T-helper 2 cell treated with Interferon-gamma antibody and Interleukin-4, amounts not matched to agents 100 ng/mL and 5 ng/mL, for 36 hours (primary cell): ENCODE data around the gene FCRL2. TPM values are rescaled to one million over a fixed set of nuclear protein-coding genes. Genes with fewer than 3 reads are reported as not detected.

Experiments
- intact Hi-C: fragments of 100-400 bp; cut with micrococcal nuclease; formaldehyde crosslinking; loops from one replicate; pipeline ENCODE4 v1.15.1; 2023
- total RNA-seq: library from RNA; stranded (reverse); gene quantifications from 2 replicates; pipeline ENCODE4 v1.2.3, GENCODE V29; 2022

The FCRL2 gene, protein sequence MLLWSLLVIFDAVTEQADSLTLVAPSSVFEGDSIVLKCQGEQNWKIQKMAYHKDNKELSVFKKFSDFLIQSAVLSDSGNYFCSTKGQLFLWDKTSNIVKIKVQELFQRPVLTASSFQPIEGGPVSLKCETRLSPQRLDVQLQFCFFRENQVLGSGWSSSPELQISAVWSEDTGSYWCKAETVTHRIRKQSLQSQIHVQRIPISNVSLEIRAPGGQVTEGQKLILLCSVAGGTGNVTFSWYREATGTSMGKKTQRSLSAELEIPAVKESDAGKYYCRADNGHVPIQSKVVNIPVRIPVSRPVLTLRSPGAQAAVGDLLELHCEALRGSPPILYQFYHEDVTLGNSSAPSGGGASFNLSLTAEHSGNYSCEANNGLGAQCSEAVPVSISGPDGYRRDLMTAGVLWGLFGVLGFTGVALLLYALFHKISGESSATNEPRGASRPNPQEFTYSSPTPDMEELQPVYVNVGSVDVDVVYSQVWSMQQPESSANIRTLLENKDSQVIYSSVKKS
- not detected in 2 replicates for total RNA-seq

DNA sequence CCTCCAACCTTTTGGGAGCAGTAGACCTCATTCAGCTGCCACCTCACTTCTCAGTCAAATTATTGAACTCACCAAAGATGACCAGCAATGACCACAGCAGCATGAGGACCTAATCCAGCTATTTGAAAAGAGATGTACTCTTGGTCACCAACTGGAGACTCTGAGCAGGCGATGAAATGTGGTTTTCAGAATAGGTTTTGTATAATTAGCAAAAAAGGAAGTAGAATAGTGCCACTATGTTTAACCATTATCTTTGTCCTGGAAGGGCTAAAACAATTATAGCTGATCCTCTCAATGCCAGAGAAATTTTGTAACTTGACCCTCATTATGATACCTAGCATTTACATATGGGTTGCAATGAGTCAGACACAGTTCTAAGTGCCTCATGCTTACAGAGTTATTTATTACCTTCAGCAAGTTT lies at the start of gene FCRL2:
Gene FCRL2 (minus strand): TSS at position 162 of the 421 bp plus-strand sequence. CDS start 59 bp downstream, at position 103.
- intact Hi-C loops, result no loop called here

DNA sequence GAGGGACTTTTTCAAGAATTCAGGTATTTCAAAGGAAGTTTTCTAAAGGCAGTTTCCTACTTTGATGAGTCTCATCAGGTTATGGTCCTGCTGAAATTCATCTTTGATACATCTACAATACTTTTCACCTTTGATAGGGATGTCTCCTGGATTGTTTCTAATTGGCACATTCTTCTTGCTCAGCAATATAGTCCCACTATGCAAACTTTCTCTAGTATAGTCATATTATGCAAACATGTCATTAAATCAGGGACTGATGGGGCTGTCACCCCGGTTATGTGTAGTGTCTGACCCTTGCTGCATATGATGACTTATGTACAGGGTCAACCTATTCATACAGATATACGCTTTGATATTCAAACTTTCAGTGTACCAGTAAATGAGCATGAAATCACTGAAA lies 43.4 kb upstream of the FCRL2 start:
- intact Hi-C loops, result no loop called here

DNA sequence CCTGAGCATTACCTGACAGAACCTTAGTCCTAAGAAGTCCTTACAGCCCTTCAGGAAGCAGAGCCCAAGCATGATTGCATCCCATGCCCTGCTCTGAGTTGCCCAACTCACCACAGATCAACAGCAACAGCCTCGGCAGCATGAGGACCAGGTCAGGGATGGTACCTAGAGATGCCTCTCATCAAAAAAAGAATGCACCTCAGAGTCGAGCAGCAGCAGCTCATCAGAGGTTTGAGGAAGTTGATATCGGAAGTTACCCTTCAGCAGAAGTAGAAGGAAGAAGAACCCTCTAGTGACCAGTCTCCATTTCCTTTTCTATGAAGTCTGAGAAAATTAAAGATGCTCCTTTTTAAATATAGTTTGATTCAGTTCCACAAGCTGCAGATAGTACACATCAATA lies 43.0 kb upstream of the FCRL2 start, which contains the start of gene FCRL1:
Gene FCRL1 (minus strand): TSS at position 225 of the 400 bp plus-strand sequence. CDS start 83 bp downstream, at position 142.
- intact Hi-C loops, result no loop called here

DNA sequence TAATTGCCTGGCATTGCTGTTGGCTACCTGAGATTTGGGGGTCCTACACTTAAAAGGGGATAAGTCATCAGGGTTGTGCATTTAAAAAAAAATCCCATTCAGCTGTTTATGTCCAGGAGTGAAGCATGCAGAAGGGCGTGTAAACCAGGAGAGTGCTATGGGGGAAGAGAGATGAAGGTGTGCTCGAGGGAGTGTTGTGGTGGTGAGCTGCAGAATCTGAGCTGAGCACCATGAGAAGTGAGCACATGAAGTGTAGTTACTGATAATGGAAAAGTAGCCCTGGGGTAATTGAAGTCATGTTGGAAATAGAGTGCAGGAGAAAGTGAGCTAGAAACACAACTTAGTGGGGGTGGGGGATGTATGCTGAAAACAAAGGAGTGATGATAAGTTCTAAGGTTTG lies 42.3 kb upstream of the FCRL2 start:
- intact Hi-C loops, result no loop called here

DNA sequence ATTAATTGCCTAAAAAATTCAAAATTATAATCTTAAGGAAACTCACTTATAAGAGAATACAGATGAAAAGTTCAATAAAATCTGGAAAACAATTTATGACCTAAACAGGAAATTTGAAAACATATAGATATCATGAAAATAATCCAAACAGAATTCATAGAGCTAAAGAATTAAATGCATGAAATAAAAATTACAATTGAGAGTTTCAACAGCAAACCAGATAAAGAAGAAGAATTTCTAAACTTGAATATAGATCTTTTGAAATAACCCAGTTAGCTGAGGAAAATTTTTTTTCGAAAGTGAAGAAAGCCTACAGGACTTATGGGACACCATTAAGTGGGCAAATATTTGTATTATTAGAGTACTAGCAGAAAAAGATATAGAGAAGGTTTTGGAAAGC lies 36.3 kb upstream of the FCRL2 start:
- intact Hi-C loops, result no loop called here

DNA sequence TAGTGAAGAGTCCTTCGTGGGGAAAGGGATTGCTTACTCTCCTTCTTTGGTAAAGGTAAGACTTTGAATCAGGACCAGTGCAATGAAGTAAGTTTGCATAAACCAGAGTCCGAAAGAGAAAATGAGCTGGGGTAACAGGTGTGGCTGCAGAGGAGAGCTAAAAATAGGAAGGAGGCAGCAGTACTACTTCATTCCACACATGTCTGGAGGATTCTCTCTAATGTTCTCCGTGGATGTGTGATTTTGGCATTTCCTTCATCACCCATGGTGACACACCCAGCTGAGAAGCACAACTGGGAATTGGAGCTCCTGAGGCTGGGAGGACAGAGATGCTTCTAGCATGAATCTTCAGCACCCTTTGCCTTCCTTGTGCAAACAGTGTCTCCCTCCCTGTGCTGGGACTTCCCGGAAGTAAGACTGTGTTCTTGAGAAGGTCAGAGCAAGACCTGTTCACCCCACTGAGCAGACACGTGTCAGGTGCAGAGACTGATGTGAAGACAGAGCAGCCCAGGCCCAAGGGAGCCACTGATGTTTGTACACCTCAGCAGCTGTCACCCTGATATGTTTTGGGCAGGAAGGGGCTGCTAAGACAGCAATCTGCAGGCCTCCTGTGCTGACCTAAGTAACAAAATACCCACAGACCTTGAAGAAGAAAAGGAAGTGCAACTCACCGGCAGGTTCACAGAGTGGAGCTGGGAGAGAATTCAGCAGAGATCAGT lies 29.7 kb upstream of the FCRL2 start:
- intact Hi-C loops, result no loop called here

DNA sequence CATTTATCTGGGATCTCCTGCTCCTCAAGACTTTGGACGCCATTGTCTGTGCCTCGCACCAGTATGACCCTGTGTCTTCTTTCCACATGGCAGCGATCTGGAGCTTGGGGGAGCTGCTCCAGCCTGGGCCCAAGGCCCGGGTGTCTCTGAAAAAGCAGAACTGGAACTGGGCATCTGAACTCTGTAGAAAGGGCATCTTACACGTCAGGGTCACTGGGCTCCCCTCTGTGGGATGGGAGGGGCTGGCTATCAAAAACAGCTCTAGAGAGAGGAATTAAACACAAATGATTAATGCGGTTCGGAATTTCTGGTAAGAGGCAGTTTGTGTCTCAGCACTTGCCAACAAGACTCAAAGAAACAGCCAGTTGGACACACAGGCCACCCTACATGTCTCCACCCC lies 26.9 kb upstream of the FCRL2 start:
- intact Hi-C loops, result no loop called here

DNA sequence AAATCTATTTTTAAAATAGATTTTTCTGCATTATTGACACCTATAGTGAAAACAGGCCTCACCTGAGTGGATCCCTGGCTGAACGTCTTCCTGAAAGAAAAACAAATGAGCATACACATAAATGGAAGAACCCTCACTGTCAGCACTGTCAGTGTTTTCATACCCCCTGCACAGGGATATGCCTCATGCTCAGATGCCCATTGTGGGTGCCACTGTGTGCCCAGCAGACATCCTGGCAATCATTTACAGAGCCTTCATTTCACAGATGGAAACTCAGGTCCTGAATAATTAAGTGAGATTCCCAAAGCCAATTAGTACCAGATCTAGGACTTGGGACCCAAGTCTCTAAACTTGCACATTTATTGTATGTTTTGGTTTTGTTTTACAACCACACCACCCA lies 23.1 kb upstream of the FCRL2 start:
- intact Hi-C loops, result no loop called here

DNA sequence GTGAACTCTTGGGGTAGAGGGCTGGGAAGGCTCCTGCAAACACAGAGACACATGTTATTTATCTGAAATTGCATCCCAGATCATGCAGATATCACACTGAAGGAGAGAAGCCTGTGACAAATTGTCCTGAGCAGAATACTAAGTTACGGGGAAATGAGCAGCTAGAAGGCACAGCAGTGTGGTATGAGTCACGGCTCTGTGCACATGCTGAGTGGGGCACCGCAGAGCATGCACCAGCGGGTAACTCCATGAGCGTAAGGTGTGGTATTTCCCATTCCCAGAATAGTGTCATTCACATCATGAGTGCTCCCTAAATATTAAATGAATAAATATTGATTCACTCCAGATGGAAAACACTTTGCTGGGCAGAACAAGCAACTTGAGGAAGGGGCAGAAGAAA lies 21.3 kb upstream of the FCRL2 start:
- intact Hi-C loops, result no loop called here

DNA sequence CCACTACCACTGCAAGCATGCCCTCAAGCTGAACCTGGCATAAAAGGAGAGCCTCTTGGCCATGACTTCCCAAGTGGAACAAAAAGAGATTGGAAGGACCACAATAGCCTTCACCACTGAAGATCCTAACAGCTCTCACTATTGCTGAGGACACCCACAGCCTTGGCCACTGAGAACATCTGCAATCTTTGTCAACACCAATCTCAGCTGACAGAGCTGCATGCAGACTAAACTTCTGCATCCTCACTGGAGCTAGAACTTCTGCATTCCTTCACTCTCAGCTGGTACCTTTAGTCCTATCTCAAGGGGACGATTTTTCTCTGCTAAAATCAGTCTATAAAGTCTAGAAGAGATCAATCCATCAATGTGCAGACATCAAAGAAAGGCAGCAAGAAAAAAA lies 8.3 kb upstream of the FCRL2 start:
- intact Hi-C loops, result no loop called here

DNA sequence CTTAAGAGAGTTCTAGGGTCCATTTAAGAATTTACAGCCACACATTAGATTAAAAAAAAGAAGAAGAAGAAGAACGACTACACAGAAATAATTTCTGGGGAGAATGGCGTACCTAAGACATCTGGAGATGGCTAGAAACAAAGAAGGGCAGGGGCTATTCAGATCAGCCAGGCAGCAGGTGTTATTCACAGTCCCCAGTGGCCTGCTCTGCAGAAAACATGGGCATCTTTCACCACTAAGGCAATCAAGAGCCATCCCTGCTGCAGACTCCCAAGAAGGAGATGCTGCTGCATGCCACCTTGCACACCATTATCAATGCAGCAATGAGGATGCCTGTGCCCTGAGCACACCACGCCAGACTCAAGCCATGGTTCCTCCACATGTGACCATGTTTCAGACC lies 7.9 kb upstream of the FCRL2 start:
- intact Hi-C loops, result no loop called here

DNA sequence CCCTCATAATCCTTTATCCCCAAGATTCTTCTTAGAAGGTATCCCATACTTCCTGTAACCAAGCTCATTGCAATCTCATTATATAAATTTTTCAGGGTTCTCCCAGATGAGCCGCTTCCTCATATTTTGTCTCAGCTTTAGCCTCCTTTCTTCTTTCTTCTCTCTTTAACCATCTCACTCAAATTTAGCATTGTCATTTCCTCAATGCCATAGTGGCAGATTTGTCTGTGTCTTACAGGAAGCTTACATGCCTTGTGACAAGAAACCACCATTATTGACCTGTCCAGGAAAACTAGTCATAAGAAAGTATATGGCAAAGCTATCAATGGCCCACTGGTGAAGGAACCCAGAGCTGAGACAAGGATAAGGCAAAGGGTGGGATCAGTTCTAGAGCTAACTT lies 6.0 kb upstream of the FCRL2 start:
- intact Hi-C loops, result no loop called here

DNA sequence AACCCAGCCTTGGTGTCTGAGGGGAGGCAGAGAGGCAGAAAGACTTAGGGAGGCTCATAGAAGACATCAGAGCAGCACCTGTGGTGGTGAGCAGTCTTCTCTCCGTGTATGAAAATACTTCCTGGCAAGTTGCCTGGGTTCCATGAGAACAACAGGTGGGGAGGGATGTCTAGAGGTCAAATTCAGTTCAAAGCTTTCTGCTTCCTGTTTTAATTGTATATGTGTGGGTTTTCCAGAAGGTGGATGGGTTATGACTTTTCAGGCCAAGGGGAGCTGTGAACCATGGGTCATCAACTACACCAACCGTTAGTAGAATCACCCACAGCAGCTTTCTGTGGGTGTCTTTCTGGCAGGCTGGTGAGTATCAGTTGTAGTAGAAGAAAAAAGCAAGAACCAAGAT lies 4.1 kb upstream of the FCRL2 start:
- intact Hi-C loops, result no loop called here

DNA sequence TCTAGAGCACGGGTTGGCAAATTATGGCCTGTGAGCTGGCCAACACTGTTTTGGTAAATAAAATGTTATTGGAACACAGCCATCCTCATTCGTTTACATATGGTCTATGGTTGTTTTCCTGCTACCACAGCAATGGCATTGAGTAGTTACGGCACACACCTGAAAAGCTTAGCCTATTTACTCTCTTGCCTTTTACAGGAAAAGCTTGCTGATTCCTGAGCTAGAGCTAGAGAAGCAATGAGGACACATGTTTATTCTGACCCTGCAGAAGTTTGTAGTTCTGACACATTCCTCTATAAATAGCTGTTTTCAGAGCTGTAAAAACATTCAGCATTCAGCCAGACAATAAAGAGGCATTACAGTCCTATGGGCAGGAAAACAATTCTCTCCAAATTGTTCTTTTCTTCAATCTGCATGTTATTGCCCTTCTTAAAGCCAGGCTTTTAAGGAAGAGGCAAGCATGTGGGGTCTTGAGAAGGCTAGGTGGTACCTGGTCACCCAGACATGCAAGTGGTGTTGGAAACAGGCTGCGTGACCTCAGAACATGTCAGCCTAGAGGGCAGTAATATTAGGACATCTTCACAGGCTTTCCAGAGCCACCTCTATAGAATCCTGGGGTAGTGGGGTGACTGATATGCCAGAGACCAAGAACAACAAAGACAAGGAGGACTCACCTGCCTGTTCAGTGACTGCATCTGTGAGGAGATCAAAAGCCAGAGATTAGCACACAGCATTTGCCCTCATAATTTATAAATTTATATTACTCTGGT lies 1.6 kb downstream of the FCRL2 start:
- intact Hi-C loops, result no loop called here

DNA sequence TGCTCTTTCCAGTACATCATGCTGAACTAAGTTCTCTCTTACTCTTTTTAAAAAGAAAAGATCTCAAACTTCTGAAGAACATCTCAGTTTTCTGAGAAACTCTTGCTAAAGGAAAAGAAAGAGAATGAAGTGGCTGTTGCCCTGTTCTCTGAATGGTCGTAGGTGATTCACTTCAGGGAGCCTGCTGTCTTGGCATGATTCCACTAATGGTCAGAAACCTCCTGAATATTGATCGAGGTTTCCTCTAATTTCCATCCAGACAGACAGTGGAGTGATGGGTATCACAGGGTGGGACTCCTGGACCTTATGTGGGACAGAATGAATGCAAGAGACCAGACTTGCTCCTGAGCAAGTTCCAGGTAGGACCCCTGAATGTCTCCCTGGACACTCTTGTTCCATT lies 2.5 kb downstream of the FCRL2 start:
- intact Hi-C loops, result no loop called here

DNA sequence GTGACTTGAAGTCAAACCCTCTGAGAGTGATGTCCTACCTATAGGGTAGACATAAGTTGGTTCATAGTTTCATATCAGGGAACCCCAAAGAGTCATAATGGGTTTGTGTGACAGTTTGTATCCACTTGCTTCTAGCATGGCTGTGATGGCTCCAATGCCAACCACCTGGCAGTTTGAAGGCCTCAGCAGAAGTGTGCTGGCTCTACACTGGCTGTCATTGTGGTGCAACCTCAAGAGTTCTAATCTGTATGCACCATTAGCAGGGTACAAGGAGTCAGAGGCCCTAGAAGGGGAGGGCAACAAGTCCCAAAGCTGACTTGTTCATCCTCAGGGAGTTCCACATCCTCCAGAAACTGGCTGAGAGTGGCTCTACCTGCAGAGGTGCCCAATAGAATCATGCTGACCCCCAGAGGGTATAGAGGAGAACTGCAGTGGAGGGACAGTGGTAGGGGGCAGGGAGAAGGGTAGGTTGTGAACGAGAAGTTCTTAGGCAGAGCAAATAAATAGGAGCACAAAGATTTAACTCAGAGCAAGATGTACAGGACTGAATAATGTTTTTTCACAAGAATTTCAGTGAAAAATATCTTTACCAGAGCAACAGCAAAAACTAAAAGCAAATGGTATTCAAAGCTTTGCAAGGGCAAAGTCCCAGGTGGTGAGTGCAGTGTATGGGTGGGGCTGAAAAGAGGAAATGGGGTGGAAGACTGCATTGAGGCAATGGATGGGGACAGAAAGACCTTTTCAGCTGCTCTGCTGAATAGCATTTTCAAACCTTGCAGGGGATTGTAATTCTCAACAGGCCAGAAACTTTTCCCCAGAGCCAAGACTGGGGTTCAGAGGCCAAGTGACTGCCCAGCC lies 3.2 kb downstream of the FCRL2 start:
- intact Hi-C loops, result no loop called here

DNA sequence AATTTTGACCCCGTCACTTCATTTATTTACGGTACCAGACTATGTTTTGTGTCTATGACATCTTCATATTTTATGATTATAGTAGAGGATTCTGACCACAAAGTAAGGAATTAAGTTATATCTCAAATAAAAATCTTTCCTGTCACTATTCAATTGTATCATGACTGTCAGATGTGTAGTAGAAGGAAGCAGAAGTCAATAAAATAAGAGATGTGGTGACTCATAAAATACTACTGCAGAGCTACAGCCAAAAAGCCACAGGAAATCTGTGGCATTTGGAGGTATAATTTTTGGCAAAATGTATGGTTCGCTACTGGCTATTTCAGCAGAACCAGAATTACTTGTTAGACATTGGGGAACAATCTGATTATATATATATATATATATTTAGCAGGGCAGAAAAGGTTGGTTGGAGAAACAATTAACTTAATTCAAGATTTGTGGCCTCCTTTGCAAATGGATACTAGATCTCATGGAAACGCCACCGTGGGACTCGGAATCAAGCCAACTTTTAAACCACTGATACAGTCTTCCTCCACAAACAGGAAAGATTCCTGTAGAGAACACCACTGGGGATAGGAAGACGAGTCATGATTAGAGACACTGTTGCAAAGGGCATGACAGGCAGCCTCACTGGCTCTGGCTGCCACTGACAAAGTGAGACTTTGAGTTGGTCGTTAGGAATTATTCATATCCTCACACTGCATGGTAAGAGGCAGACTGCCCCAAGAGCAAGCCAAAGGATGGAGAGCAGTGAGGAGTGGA lies 5.1 kb downstream of the FCRL2 start:
- intact Hi-C loops, result no loop called here

DNA sequence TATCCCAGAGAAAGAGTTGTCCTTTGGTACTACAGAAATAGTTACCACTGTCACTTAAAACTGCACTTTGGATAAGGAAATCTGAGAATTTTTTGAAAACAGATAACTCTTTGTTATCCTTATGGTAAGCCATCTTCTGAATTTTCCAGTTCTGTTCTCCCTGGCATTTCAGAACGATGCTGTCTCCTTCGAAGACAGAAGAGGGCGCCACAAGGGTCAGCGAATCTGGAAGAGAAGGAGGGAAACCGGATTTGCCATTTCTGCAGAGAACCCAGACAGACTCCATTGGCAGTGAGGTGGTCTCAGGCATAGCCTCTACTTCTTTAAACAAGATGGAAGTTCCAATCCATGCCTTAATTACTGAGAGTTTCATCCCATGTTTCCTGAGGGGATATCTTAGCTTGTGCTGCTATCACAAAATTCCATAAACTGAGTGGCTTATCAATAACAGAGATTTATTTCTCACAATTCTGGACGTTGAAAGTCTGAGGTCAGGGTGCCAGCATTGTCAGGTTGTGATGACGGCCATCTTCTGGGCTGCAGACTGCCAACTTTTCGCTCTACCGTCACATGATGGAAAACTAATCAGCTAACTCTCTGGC lies 6.4 kb downstream of the FCRL2 start:
- intact Hi-C loops, result no loop called here

DNA sequence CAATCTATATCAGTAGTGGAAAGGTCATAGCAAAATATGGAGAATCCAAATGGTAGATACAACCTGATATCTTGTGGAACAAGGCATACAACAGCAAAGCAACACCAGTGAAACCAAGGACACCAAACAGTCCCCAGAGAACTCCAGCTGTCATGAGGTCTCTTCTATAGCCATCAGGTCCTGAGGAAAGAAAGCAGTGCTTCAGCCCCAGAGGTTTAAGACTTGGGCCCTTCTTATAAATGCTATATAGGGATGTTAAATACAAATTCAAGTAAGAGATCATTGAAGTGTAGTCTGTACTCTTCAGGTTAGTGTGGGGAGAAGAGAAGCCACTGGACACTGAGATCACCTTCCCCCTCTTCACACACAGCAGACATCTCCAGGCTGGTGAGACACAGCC lies 10.1 kb downstream of the FCRL2 start:
- intact Hi-C loops, result no loop called here

DNA sequence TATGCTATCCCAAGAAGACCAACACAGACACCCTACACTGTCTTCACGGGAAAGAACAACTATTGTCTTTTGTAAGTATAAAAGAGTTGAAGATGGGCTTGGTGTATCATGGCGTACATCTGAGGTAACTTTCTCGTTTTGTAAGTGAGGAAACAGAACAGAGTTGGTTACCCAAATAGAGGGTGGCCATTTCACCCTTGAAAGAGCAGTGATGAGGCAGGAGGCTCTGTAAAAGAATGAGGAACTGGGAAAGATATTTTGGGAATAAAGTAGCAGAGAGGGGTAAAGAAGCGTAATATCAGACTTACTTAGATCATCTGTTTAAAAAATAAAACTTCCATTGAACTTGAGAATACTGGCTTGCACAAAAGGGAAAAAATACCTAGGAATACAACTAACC lies 18.9 kb downstream of the FCRL2 start:
- intact Hi-C loops, result no loop called here
